PC-9 (cell line): ENCODE results near the gene RER1.

Experiments
- CTCF ChIP-seq: fragments of 200-600 bp; sonication (generic); conservative IDR thresholded peaks from 2 replicates; pipeline ENCODE4 v1.6.1; 2017; ENCODE audit warnings: mixed run types, antibody characterized with exemption, mild to moderate bottlenecking, moderate library complexity
- EZH2 ChIP-seq: fragments of 200-600 bp; sonication (generic); IDR thresholded peaks from 2 replicates; pipeline ENCODE4 v1.8.0; 2017; ENCODE audit warnings: antibody characterized with exemption, low read depth

DNA sequence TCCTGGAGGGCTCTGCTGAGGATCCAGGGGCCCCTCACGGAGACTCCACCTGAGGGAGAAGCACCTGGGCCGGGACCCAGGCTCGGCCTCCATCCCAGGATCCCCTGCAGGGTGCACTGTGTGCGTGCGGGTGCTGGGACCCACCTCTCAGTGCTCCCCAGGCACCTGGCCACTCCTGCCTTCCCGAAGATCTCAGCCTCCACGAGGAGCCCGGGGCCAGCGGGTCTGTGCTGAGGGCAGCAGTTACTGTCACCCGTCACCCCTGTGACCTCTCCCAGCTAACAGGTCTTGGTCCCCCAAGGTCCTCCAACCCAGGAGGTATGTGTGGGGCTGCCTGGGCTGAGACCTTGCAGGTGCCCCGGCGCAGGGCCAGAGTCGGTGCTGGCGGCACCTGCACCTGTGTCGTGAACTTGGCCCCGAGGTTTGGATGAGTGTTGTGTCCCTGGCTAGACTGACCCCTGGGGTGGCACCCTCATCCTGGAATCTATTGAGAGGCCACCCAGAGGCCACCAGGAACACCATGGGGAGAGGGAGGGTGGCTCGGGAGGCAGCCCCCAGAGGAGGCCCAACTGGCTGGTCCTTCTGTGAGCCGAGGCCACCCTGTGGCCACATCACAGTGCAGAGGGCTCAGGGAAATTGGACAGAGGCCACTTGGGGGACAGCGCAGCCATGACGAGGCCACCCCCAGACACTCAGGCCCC is 17.9 kb upstream of the RER1 start:
- no peak for TF ChIP-seq EZH2
- no peak for TF ChIP-seq CTCF
